Thymus (tissue), 11 donors: ENCODE measurements around the gene PSMA5. TPM values are rescaled to one million over a fixed set of nuclear protein-coding genes. Genes with fewer than 3 reads are reported as not detected.
A peak's percentile ranks its signal among the peaks of the same experiment; 100 is the strongest.

Source experiments
- DNase-seq, 9 donors: peaks; one replicate each; pipeline ENCODE4 v3.0.0-alpha.2; 2013; ENCODE audit warnings: low spot score in 9 of 9, low read depth in 6 of 9, missing footprints in 1 of 9
- H3K27ac ChIP-seq, 2 donors: one replicate each; pipeline ENCODE4 v1.5.1; 2013; ENCODE audit warnings: control low read depth in 1 of 2, low read depth in 1 of 2, low read length in 1 of 2, mild to moderate bottlenecking in 1 of 2, moderate library complexity in 1 of 2
- H3K27me3 ChIP-seq, 2 donors: one replicate each; pipeline ENCODE4 v1.5.1; 2013; ENCODE audit warnings: low read length in 1 of 2; ENCODE audit not compliant: control insufficient read depth in 2 of 2, insufficient read depth in 1 of 2
- H3K36me3 ChIP-seq, 2 donors: one replicate each; pipeline ENCODE4 v1.5.1; 2013; ENCODE audit warnings: low read length in 1 of 2, mild to moderate bottlenecking in 1 of 2, moderate library complexity in 1 of 2; ENCODE audit not compliant: control insufficient read depth in 2 of 2, insufficient read depth in 2 of 2
- H3K4me1 ChIP-seq, 2 donors: one replicate each; pipeline ENCODE4 v1.5.1; 2013; ENCODE audit warnings: low read length in 2 of 2; ENCODE audit not compliant: control insufficient read depth in 2 of 2, insufficient read depth in 2 of 2
- H3K4me3 ChIP-seq, 2 donors: one replicate each; pipeline ENCODE4 v1.5.1; 2013; ENCODE audit warnings: low read length in 2 of 2, control low read depth in 1 of 2, mild to moderate bottlenecking in 1 of 2
- H3K9me3 ChIP-seq, 2 donors: one replicate each; pipeline ENCODE4 v1.5.1; 2013; ENCODE audit warnings: low read length in 1 of 2, mild to moderate bottlenecking in 1 of 2; ENCODE audit not compliant: control insufficient read depth in 2 of 2, insufficient read depth in 1 of 2
- WGBS: extraction: QIAGEN DNeasy Blood & Tissue Kit; methylation state at CpG from one replicate; pipeline ENCODE4 v1.1.7; 2013; 5-methylcytosine and 5-hydroxymethylcytosine counted together
- polyA plus RNA-seq: library from polyadenylated mRNA; stranded (reverse); fragments of 200-250 nt; gene quantifications from one replicate; pipeline ENCODE4 v1.2.3, GENCODE V29; 2013
- total RNA-seq: library from RNA; stranded (reverse); fragments of 120-200 nt; gene quantifications from one replicate; pipeline ENCODE4 v1.2.4, GENCODE V29; 2013
- donor health status: healthy.

PSMA5 gene
- total and polyA plus RNA-seq, 2 donors, result 72.3 to 144 TPM

- 89% methylated on average over 1 of the region's 1 CpG for WGBS
- Histone ChIP-seq H3K4me1 (no peaks in the 10 kb centered on the region), H3K27ac (no peak overlapping the region), H3K4me3 (no peak overlapping the region), H3K36me3 (no peaks in the 10 kb centered on the region), H3K27me3 (peaks cover 0 to 9% of the 10 kb centered on the region in 2 donors), H3K9me3 (no peaks in the 10 kb centered on the region)
- DNase-seq, result no peak
Observed at GRCh38 chr1:109444346-109444745, 18.1 kb upstream of the PSMA5 start.

- H3K36me3 ChIP-seq, result no peaks in the 10 kb centered on the region
- H3K4me3 ChIP-seq, result no peak overlapping the region
- no peaks in the 10 kb centered on the region for H3K4me1 ChIP-seq
- no peaks in the 10 kb centered on the region for H3K9me3 ChIP-seq
- WGBS, result 87% methylated on average over 2 of the region's 2 CpGs
- no peak overlapping the region for H3K27ac ChIP-seq
- peaks cover 0 to 11% of the 10 kb centered on the region in 2 donors for H3K27me3 ChIP-seq
- no peak for DNase-seq
Observed at GRCh38 chr1:109443476-109443875, 17.2 kb upstream of the PSMA5 start.

- Histone ChIP-seq H3K36me3 (no peaks in the 10 kb centered on the region), H3K9me3 (no peaks in the 10 kb centered on the region), H3K27ac (no peak overlapping the region), H3K27me3 (peaks cover 0 to 11% of the 10 kb centered on the region in 2 donors), H3K4me1 (no peaks in the 10 kb centered on the region), H3K4me3 (no peak overlapping the region)
- DNase-seq, result no peak
- WGBS, result 81% methylated on average over 1 of the region's 1 CpG
Observed at GRCh38 chr1:109441069-109441468, 14.8 kb upstream of the PSMA5 start.

GRCh38 chr1:109438798-109439297, 12.6 kb upstream of the PSMA5 start:
- Histone ChIP-seq H3K9me3 (peaks cover 0 to 5% of the 10 kb centered on the region in 2 donors), H3K4me3 (no peak overlapping the region), H3K4me1 (no peaks in the 10 kb centered on the region), H3K36me3 (no peaks in the 10 kb centered on the region), H3K27ac (no peak overlapping the region), H3K27me3 (peaks cover 0 to 6% of the 10 kb centered on the region in 2 donors)
- no peak for DNase-seq
- WGBS, result 91% methylated on average over 3 of the region's 3 CpGs

GRCh38 chr1:109434484-109434883, 8.2 kb upstream of the PSMA5 start:
- Histone ChIP-seq H3K27ac (no peak overlapping the region), H3K27me3 (peaks cover 0 to 2% of the 10 kb centered on the region in 2 donors), H3K4me1 (no peaks in the 10 kb centered on the region), H3K36me3 (no peaks in the 10 kb centered on the region), H3K9me3 (peaks cover 0 to 6% of the 10 kb centered on the region in 2 donors), H3K4me3 (no peak overlapping the region)
- 90% methylated on average over 1 of the region's 1 CpG for WGBS
- no peak for DNase-seq

- WGBS, result 100% methylated on average over 1 of the region's 1 CpG
- no peaks in the 10 kb centered on the region for H3K36me3 ChIP-seq
- H3K9me3 ChIP-seq, result peaks cover 0 to 6% of the 10 kb centered on the region in 2 donors
- DNase-seq, result no peak
- no peak overlapping the region for H3K27ac ChIP-seq
- H3K27me3 ChIP-seq, result no peaks in the 10 kb centered on the region
- H3K4me1 ChIP-seq, result no peaks in the 10 kb centered on the region
- H3K4me3 ChIP-seq, result no peak overlapping the region
Observed at GRCh38 chr1:109433322-109433721, 7.1 kb upstream of the PSMA5 start.

GRCh38 chr1:109432336-109432735, 6.1 kb upstream of the PSMA5 start:
- no peak overlapping the region for H3K27ac ChIP-seq
- no peak overlapping the region for H3K4me3 ChIP-seq
- H3K27me3 ChIP-seq, result no peaks in the 10 kb centered on the region
- DNase-seq, result no peak
- H3K9me3 ChIP-seq, result peaks cover 0 to 6% of the 10 kb centered on the region in 2 donors
- no peaks in the 10 kb centered on the region for H3K4me1 ChIP-seq
- H3K36me3 ChIP-seq, result no peaks in the 10 kb centered on the region

GRCh38 chr1:109427171-109427467, 871 bp upstream of the PSMA5 start:
- no peaks in the 10 kb centered on the region for H3K9me3 ChIP-seq

GRCh38 chr1:109425391-109426280, 612 bp downstream of the PSMA5 start:
- peak; percentile 34 to 84 (median 64) for DNase-seq
- H3K4me3 ChIP-seq, result peak overlapping the region; percentile 92 to 96
- H3K27me3 ChIP-seq, result no peaks in the 10 kb centered on the region
- under 1% methylated on average over 32 of the region's 32 CpGs for WGBS
- no peaks in the 10 kb centered on the region for H3K9me3 ChIP-seq
- H3K36me3 ChIP-seq, result peaks cover 7 to 10% of the 10 kb centered on the region in 2 donors
- peak overlapping the region; percentile 95 to 96 for H3K27ac ChIP-seq
- peaks cover 7 to 14% of the 10 kb centered on the region in 2 donors for H3K4me1 ChIP-seq

More at GRCh38 chr1:109427171-109427467, 871 bp upstream of the PSMA5 start:
- 10% methylated on average over 7 of the region's 7 CpGs for WGBS
- H3K27me3 ChIP-seq, result no peaks in the 10 kb centered on the region
- peak overlapping the region in 1 of 2 donors; percentile 96 for H3K27ac ChIP-seq
- H3K36me3 ChIP-seq, result no peaks in the 10 kb centered on the region
- no peak for DNase-seq
- H3K4me3 ChIP-seq, result peak overlapping the region; percentile 92 to 96
- peaks cover 7 to 14% of the 10 kb centered on the region in 2 donors for H3K4me1 ChIP-seq
